Natural killer cell treated with Interleukin-12 subunit alpha and Interleukin-12 subunit beta and Interleukin-15 and Interleukin-18, amount 100 ng/mL, for 72 hours (primary cell): ENCODE results near the gene ME1. TPM values are rescaled to one million over a fixed set of nuclear protein-coding genes. Genes with fewer than 3 reads are reported as not detected.
A peak's percentile ranks its signal among the peaks of the same experiment; 100 is the strongest.
"Not testable (repeated sequence)": the region's sequence is repeated elsewhere in the genome, so short reads cannot be mapped to it uniquely, and the experiment has no call there.

Experiments used
- ATAC-seq, 2 donors: fragments of 150-1000 bp; cut with Tn5 transposase in 1 of 2; sonication (Bioruptor Pico), chemical (Tn5 transposase) in 1 of 2; 2 replicates each; pipeline ENCODE4 v1.10.0; 2021
- DNase-seq: peaks from one replicate; pipeline ENCODE4 v3.0.0; 2022; ENCODE audit warnings: low spot score
- H3K27ac Mint-ChIP-seq, 2 donors: 1 replicate in 1 of 2; 2 replicates in 1 of 2; pipeline ENCODE4 v1.8.0; 2022; ENCODE audit warnings: mixed read lengths in 2 of 2, mild to moderate bottlenecking in 1 of 2, moderate library complexity in 1 of 2
- H3K27me3 Mint-ChIP-seq, 2 donors: 1 replicate in 1 of 2; 2 replicates in 1 of 2; pipeline ENCODE4 v1.8.0; 2022; ENCODE audit warnings: mixed read lengths in 2 of 2
- H3K36me3 Mint-ChIP-seq: one replicate; pipeline ENCODE4 v1.8.0; 2022; ENCODE audit warnings: mixed read lengths
- H3K4me1 Mint-ChIP-seq, 2 donors: 1 replicate in 1 of 2; 2 replicates in 1 of 2; pipeline ENCODE4 v1.8.0; 2022; ENCODE audit warnings: low read depth in 2 of 2, mixed read lengths in 2 of 2, mild to moderate bottlenecking in 1 of 2
- H3K4me3 Mint-ChIP-seq: one replicate; pipeline ENCODE4 v1.8.0; 2022; ENCODE audit warnings: mixed read lengths
- H3K9me3 Mint-ChIP-seq: 2 replicates; pipeline ENCODE4 v1.8.0; 2022; ENCODE audit warnings: mixed read lengths
- total RNA-seq, 2 donors: library from RNA; stranded (reverse); gene quantifications; one replicate each; pipeline ENCODE4 v1.2.3, GENCODE V29; 2022

The ME1 gene
- total RNA-seq, 2 donors from 2014 or later: 1.3 to 1.7 TPM

GRCh38 chr6:83307849-83308248 is 123.0 kb downstream of the ME1 start:
- H3K4me1 Mint-ChIP-seq: peaks cover 17 to 35% of the 10 kb centered on the region in 2 donors
- ATAC-seq: no peak
- H3K9me3 Mint-ChIP-seq: no peaks in the 10 kb centered on the region
- DNase-seq: no peak
- no peak overlapping the region for H3K4me3 Mint-ChIP-seq
- H3K36me3 Mint-ChIP-seq: peaks cover 5% of the 10 kb centered on the region
- H3K27me3 Mint-ChIP-seq: peaks cover 0 to 12% of the 10 kb centered on the region in 2 donors
- no peak overlapping the region for H3K27ac Mint-ChIP-seq

GRCh38 chr6:83303426-83303825 is 127.4 kb downstream of the ME1 start:
- no peaks in the 10 kb centered on the region for H3K9me3 Mint-ChIP-seq
- no peak overlapping the region for H3K27ac Mint-ChIP-seq
- peaks cover 0 to 16% of the 10 kb centered on the region in 2 donors for H3K27me3 Mint-ChIP-seq
- ATAC-seq: no peak
- DNase-seq: no peak
- no peak overlapping the region for H3K4me3 Mint-ChIP-seq
- peaks cover 9% of the 10 kb centered on the region for H3K36me3 Mint-ChIP-seq
- H3K4me1 Mint-ChIP-seq: peaks cover 0 to 3% of the 10 kb centered on the region in 2 donors

GRCh38 chr6:83294676-83295075 is 136.2 kb downstream of the ME1 start:
- Mint-ChIP-seq H3K36me3 (peaks cover 18% of the 10 kb centered on the region), H3K4me1 (peaks cover 17 to 32% of the 10 kb centered on the region in 2 donors), H3K4me3 (no peak overlapping the region), H3K27me3 (peaks cover 8 to 15% of the 10 kb centered on the region in 2 donors), H3K27ac (no peak overlapping the region), H3K9me3 (peaks cover 13% of the 10 kb centered on the region)
- DNase-seq: no peak
- ATAC-seq: no peak

GRCh38 chr6:83292900-83293843 is 137.7 kb downstream of the ME1 start:
- H3K27me3 Mint-ChIP-seq: peaks cover 8 to 15% of the 10 kb centered on the region in 2 donors
- peaks cover 13% of the 10 kb centered on the region for H3K9me3 Mint-ChIP-seq
- peak overlapping the region; percentile 16 to 50 for H3K27ac Mint-ChIP-seq
- peak overlapping the region; percentile 63 for H3K4me3 Mint-ChIP-seq
- H3K4me1 Mint-ChIP-seq: peaks cover 17 to 32% of the 10 kb centered on the region in 2 donors
- DNase-seq (no peak), ATAC-seq (peak; percentile 86 to 95)
- H3K36me3 Mint-ChIP-seq: peaks cover 18% of the 10 kb centered on the region

GRCh38 chr6:83287298-83287697 is 143.6 kb downstream of the ME1 start:
- Mint-ChIP-seq H3K9me3 (peaks cover 11% of the 10 kb centered on the region), H3K4me1 (peaks cover 7 to 12% of the 10 kb centered on the region in 2 donors), H3K36me3 (peaks cover 12% of the 10 kb centered on the region), H3K27me3 (peaks cover 8 to 16% of the 10 kb centered on the region in 2 donors)
- ATAC-seq, H3K27ac Mint-ChIP-seq, DNase-seq, H3K4me3 Mint-ChIP-seq: not testable (repeated sequence)

GRCh38 chr6:83285917-83286316 is 144.9 kb downstream of the ME1 start:
- Mint-ChIP-seq H3K4me1 (peaks cover 7% of the 10 kb centered on the region in 2 donors), H3K9me3 (peaks cover 6% of the 10 kb centered on the region), H3K27me3 (peaks cover 0 to 10% of the 10 kb centered on the region in 2 donors), H3K4me3 (no peak overlapping the region), H3K36me3 (peaks cover 5% of the 10 kb centered on the region), H3K27ac (no peak overlapping the region)
- ATAC-seq (no peak), DNase-seq (no peak)

GRCh38 chr6:83273596-83273995 is 157.3 kb downstream of the ME1 start:
- no peak overlapping the region for H3K27ac Mint-ChIP-seq
- ATAC-seq: no peak
- peaks cover 3 to 8% of the 10 kb centered on the region in 2 donors for H3K27me3 Mint-ChIP-seq
- H3K9me3 Mint-ChIP-seq: no peaks in the 10 kb centered on the region
- DNase-seq: no peak
- H3K36me3 Mint-ChIP-seq: no peaks in the 10 kb centered on the region
- no peaks in the 10 kb centered on the region for H3K4me1 Mint-ChIP-seq
- H3K4me3 Mint-ChIP-seq: no peak overlapping the region

GRCh38 chr6:83270971-83271719 is 159.7 kb downstream of the ME1 start:
- Mint-ChIP-seq H3K27me3 (peaks cover 0 to 8% of the 10 kb centered on the region in 2 donors), H3K36me3 (no peaks in the 10 kb centered on the region), H3K9me3 (no peaks in the 10 kb centered on the region), H3K4me1 (no peaks in the 10 kb centered on the region), H3K4me3 (no peak overlapping the region), H3K27ac (no peak overlapping the region)
- ATAC-seq (no peak), DNase-seq (no peak)

GRCh38 chr6:83265384-83265783 is 165.5 kb downstream of the ME1 start:
- H3K27me3 Mint-ChIP-seq: peaks cover 0 to 2% of the 10 kb centered on the region in 2 donors
- ATAC-seq (no peak), DNase-seq (no peak)
- no peaks in the 10 kb centered on the region for H3K4me1 Mint-ChIP-seq
- H3K36me3 Mint-ChIP-seq: no peaks in the 10 kb centered on the region
- H3K4me3 Mint-ChIP-seq: no peak overlapping the region
- peaks cover 2% of the 10 kb centered on the region for H3K9me3 Mint-ChIP-seq
- no peak overlapping the region for H3K27ac Mint-ChIP-seq

- H3K36me3 Mint-ChIP-seq: no peaks in the 10 kb centered on the region
These were observed 170.3 kb downstream of the ME1 start for GRCh38 chr6:83260577-83260976.

GRCh38 chr6:83258517-83258916 is 172.3 kb downstream of the ME1 start:
- ATAC-seq (no peak), DNase-seq (no peak)
- H3K36me3 Mint-ChIP-seq: no peaks in the 10 kb centered on the region
- H3K4me3 Mint-ChIP-seq: no peak overlapping the region
- no peak overlapping the region for H3K27ac Mint-ChIP-seq
- no peaks in the 10 kb centered on the region for H3K4me1 Mint-ChIP-seq
- peaks cover 6% of the 10 kb centered on the region for H3K9me3 Mint-ChIP-seq
- no peaks in the 10 kb centered on the region for H3K27me3 Mint-ChIP-seq

More at GRCh38 chr6:83260577-83260976, 170.3 kb downstream of the ME1 start:
- DNase-seq (no peak), ATAC-seq (no peak)
- H3K27ac Mint-ChIP-seq: no peak overlapping the region
- H3K4me1 Mint-ChIP-seq: no peaks in the 10 kb centered on the region
- no peaks in the 10 kb centered on the region for H3K27me3 Mint-ChIP-seq
- no peak overlapping the region for H3K4me3 Mint-ChIP-seq
- peaks cover 6% of the 10 kb centered on the region for H3K9me3 Mint-ChIP-seq

GRCh38 chr6:83257791-83258190 is 173.1 kb downstream of the ME1 start:
- Mint-ChIP-seq H3K9me3 (peaks cover 6% of the 10 kb centered on the region), H3K4me3 (no peak overlapping the region), H3K36me3 (no peaks in the 10 kb centered on the region), H3K27ac (no peak overlapping the region), H3K27me3 (no peaks in the 10 kb centered on the region), H3K4me1 (no peaks in the 10 kb centered on the region)
- DNase-seq: no peak
- no peak for ATAC-seq

GRCh38 chr6:83256719-83257118 is 174.1 kb downstream of the ME1 start:
- H3K36me3 Mint-ChIP-seq, DNase-seq, ATAC-seq: not testable (repeated sequence)

GRCh38 chr6:83252719-83253118 is 178.1 kb downstream of the ME1 start:
- ATAC-seq (no peak), DNase-seq (no peak)
- H3K4me1 Mint-ChIP-seq: no peaks in the 10 kb centered on the region
- no peak overlapping the region for H3K4me3 Mint-ChIP-seq
- H3K9me3 Mint-ChIP-seq: peaks cover 4% of the 10 kb centered on the region
- peaks cover 4 to 9% of the 10 kb centered on the region in 2 donors for H3K27me3 Mint-ChIP-seq
- H3K27ac Mint-ChIP-seq: no peak overlapping the region
- no peaks in the 10 kb centered on the region for H3K36me3 Mint-ChIP-seq

More at GRCh38 chr6:83256719-83257118, 174.1 kb downstream of the ME1 start:
- H3K9me3 Mint-ChIP-seq, H3K27me3 Mint-ChIP-seq, H3K4me3 Mint-ChIP-seq, H3K27ac Mint-ChIP-seq, H3K4me1 Mint-ChIP-seq: not testable (repeated sequence)
